Measurements from ENCODE around the gene TRAPPC3L.
"Not testable (repeated sequence)": the region's sequence is repeated elsewhere in the genome, so short reads cannot be mapped to it uniquely, and the experiment has no call there.

Gene TRAPPC3L

DNA sequence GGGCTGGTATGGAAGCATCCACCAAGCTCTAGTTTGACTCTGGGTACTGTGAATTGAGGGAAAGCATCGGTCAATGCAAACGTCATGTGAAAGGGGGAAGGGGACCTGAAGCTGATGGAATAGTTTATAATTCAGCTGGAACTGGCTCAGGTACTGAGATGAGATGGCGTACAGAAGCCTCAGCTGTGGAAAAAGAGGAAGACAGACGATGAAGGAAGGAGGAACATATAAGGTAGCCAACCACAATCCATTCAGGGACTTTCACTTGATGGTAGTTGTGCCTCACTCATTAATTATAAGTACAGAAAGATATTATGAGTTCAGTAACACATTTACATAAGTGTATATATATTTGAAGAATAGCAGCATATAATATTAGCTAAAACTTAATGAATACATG, 31.4 kb downstream of the TRAPPC3L start:
- no peak for DNase-seq (ENCODE audit: low spot score in 2 of 2)
- Mint-ChIP-seq H3K4me1 (peaks cover 10% of the 10 kb centered on the region), H3K27ac (no peak overlapping the region), H3K9me3 (peaks cover 3% of the 10 kb centered on the region), H3K4me3 (no peak overlapping the region), H3K27me3 (no peaks in the 10 kb centered on the region), H3K36me3 (no peaks in the 10 kb centered on the region)
- no peak for ATAC-seq (ENCODE audit: low read depth)

- Mint-ChIP-seq H3K4me3 (no peak overlapping the region), H3K9me3 (peaks cover 3% of the 10 kb centered on the region), H3K27ac (no peak overlapping the region), H3K27me3 (no peaks in the 10 kb centered on the region), H3K4me1 (peaks cover 10% of the 10 kb centered on the region), H3K36me3 (no peaks in the 10 kb centered on the region)
- DNase-seq (ENCODE audit: low spot score in 2 of 2) (no peak), ATAC-seq (ENCODE audit: low read depth) (no peak)
Measured at GRCh38 chr6:116513224-116513875, 32.1 kb downstream of the TRAPPC3L start.

GRCh38 chr6:116512734-116513133, 32.8 kb downstream of the TRAPPC3L start:
- DNase-seq (ENCODE audit: low spot score in 2 of 2), result no peak
- H3K4me3 Mint-ChIP-seq, result no peak overlapping the region
- H3K9me3 Mint-ChIP-seq, result peaks cover 6% of the 10 kb centered on the region
- peaks cover 10% of the 10 kb centered on the region for H3K4me1 Mint-ChIP-seq
- no peaks in the 10 kb centered on the region for H3K27me3 Mint-ChIP-seq
- H3K36me3 Mint-ChIP-seq, result no peaks in the 10 kb centered on the region
- no peak for ATAC-seq (ENCODE audit: low read depth)
- no peak overlapping the region for H3K27ac Mint-ChIP-seq

DNA sequence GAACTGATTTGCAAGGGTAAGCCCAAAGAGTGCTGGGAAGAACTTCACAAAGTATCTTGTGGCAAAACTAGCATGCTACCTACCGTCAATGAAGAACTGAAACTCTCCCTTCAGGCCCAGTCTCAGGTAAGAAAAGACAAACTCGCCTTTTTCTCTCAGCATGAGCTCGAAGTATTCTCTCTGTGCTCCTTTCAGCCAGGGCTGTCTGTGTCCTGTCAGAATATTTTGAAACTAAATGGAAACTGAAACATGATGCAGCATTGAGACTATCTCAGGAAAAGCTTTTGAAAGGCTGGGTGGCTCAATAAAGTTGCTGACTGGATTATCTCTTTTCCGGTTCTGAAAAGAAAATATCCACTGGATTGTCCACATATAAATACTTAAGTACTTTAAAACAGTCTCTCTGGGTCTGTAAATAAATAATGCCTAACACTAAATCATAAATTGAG, 33.3 kb downstream of the TRAPPC3L start:
- Mint-ChIP-seq H3K27me3 (no peaks in the 10 kb centered on the region), H3K36me3 (no peaks in the 10 kb centered on the region), H3K27ac (no peak overlapping the region), H3K4me1 (peaks cover 10% of the 10 kb centered on the region), H3K4me3 (no peak overlapping the region), H3K9me3 (peaks cover 6% of the 10 kb centered on the region)
- ATAC-seq (ENCODE audit: low read depth) (peak; percentile 49), DNase-seq (ENCODE audit: low spot score in 2 of 2) (no peak)

DNA sequence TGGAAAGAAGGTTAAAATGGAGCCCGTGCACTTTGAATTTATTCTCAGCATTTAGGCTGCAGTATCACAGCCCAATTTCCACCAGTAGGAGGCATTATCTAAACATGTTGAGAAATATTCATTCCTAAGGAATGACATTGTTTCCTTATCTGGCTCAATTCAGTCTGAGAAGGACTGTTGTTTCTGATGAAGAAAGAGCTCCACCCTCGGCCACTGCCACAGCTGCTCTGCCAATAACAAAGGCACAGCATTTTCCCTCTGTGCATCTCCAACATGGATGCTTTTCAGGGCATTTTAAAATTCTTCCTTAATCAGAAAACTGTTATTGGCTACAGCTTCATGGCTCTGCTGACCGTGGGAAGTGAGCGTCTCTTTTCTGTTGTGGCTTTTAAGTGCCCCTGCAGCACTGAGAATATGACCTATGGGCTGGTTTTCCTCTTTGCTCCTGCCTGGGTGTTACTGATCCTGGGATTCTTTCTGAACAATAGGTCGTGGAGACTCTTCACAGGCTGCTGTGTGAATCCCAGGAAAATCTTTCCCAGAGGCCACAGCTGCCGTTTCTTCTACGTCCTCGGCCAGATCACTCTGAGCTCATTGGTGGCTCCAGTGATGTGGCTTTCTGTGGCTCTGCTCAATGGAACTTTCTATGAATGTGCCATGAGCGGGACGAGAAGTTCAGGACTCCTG, 33.9 kb downstream of the TRAPPC3L start, which contains the start of gene CALHM5:
TSS of gene CALHM5 (plus strand) at position 216 of the 687 bp plus-strand sequence. CDS start at position 274, 58 bp downstream.
- Mint-ChIP-seq H3K36me3 (no peaks in the 10 kb centered on the region), H3K4me3 (no peak within 1 kb of the TSS), H3K27ac (no peak within 1 kb of the TSS), H3K9me3 (peaks cover 6% of the 10 kb centered on the region), H3K27me3 (no peaks in the 10 kb centered on the region), H3K4me1 (peaks cover 10% of the 10 kb centered on the region)
- ATAC-seq (ENCODE audit: low read depth) (no peak), DNase-seq (ENCODE audit: low spot score in 2 of 2) (no peak)

DNA sequence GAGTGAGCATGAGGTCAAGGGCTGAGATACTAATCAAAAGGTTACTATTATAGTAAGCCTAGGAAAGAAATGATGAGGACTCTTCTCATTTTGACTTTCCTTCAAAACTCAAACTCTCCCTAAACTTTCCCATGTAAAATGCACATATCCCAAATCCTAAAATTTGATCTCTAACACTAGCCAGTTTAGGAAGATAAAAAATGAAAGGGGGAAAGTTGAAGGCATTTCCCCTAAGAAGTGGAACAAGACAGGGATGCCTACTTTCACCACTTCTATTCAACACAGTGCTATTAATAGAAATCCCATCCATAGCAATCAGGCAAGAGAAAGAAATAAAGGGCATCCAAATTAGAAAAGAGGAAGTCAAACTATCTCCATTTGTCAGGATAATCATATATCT, 37.0 kb downstream of the TRAPPC3L start:
- no peak for ATAC-seq (ENCODE audit: low read depth)
- no peaks in the 10 kb centered on the region for H3K27me3 Mint-ChIP-seq

DNA sequence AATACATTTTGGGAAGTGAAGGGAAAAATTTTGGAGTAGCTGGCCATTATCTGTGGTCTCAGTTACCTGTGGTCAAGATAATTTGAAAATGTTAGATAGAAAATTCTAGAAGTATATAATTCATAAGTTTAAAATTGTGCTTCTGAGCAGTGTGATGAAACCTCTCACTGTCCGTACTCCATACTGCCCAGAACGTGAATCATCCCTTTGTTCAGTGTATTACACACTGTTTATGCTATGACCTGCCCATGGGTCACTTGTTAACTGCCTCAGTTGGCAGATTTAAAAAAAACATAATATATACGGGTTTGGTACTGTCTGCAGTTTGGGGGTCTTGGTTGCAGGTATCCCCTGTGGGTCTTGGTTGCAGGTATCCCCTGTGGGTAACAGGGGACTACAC, 38.2 kb downstream of the TRAPPC3L start:
- H3K9me3 Mint-ChIP-seq, result peaks cover 10% of the 10 kb centered on the region

More for the DNA sequence above, 37.0 kb downstream of the TRAPPC3L start:
- no peak for DNase-seq (ENCODE audit: low spot score in 2 of 2)
- Mint-ChIP-seq H3K36me3 (peaks cover 4% of the 10 kb centered on the region), H3K4me1 (peaks cover 16% of the 10 kb centered on the region), H3K27ac (no peak overlapping the region), H3K9me3 (peaks cover 9% of the 10 kb centered on the region), H3K4me3 (no peak overlapping the region)

GRCh38 chr6:116500969-116501433, 44.5 kb downstream of the TRAPPC3L start:
- peaks cover 7% of the 10 kb centered on the region for H3K36me3 Mint-ChIP-seq
- DNase-seq (ENCODE audit: low spot score in 2 of 2) (no peak), ATAC-seq (ENCODE audit: low read depth) (no peak)
- H3K27me3 Mint-ChIP-seq, result peaks cover 4% of the 10 kb centered on the region
- H3K27ac Mint-ChIP-seq, result no peak overlapping the region
- peaks cover 5% of the 10 kb centered on the region for H3K9me3 Mint-ChIP-seq
- H3K4me3 Mint-ChIP-seq, result no peak overlapping the region
- H3K4me1 Mint-ChIP-seq, result peaks cover 11% of the 10 kb centered on the region

More for the DNA sequence above, 38.2 kb downstream of the TRAPPC3L start:
- Mint-ChIP-seq H3K27me3 (no peaks in the 10 kb centered on the region), H3K36me3 (peaks cover 4% of the 10 kb centered on the region), H3K4me3 (no peak overlapping the region), H3K4me1 (peaks cover 16% of the 10 kb centered on the region), H3K27ac (no peak overlapping the region)
- ATAC-seq (ENCODE audit: low read depth) (no peak), DNase-seq (ENCODE audit: low spot score in 2 of 2) (no peak)

- Mint-ChIP-seq H3K9me3 (peaks cover 4% of the 10 kb centered on the region), H3K36me3 (peaks cover 7% of the 10 kb centered on the region), H3K27ac (no peak overlapping the region), H3K4me1 (peaks cover 2% of the 10 kb centered on the region), H3K4me3 (no peak overlapping the region), H3K27me3 (peaks cover 4% of the 10 kb centered on the region)
- no peak for ATAC-seq (ENCODE audit: low read depth)
- DNase-seq (ENCODE audit: low spot score in 2 of 2), result no peak
Measured at GRCh38 chr6:116497113-116497676, 48.3 kb downstream of the TRAPPC3L start.

GRCh38 chr6:116495161-116495560, 50.3 kb downstream of the TRAPPC3L start:
- not testable (repeated sequence) for H3K4me3 Mint-ChIP-seq; H3K27ac Mint-ChIP-seq; DNase-seq (ENCODE audit: low spot score in 2 of 2); H3K4me1 Mint-ChIP-seq; H3K9me3 Mint-ChIP-seq; H3K36me3 Mint-ChIP-seq; ATAC-seq (ENCODE audit: low read depth); H3K27me3 Mint-ChIP-seq

- Mint-ChIP-seq H3K9me3 (peaks cover 6% of the 10 kb centered on the region), H3K4me3 (no peak overlapping the region), H3K27ac (no peak overlapping the region), H3K4me1 (no peaks in the 10 kb centered on the region), H3K27me3 (no peaks in the 10 kb centered on the region), H3K36me3 (peaks cover 5% of the 10 kb centered on the region)
- ATAC-seq (ENCODE audit: low read depth) (no peak), DNase-seq (ENCODE audit: low spot score in 2 of 2) (no peak)
Measured at GRCh38 chr6:116492331-116493067, 53.0 kb downstream of the TRAPPC3L start.

GRCh38 chr6:116491610-116492330, 53.7 kb downstream of the TRAPPC3L start:
- Mint-ChIP-seq H3K27ac (no peak overlapping the region), H3K4me1 (no peaks in the 10 kb centered on the region), H3K27me3 (no peaks in the 10 kb centered on the region), H3K9me3 (peaks cover 6% of the 10 kb centered on the region), H3K36me3 (peaks cover 5% of the 10 kb centered on the region), H3K4me3 (no peak overlapping the region)
- no peak for ATAC-seq (ENCODE audit: low read depth)
- no peak for DNase-seq (ENCODE audit: low spot score in 2 of 2)

DNA sequence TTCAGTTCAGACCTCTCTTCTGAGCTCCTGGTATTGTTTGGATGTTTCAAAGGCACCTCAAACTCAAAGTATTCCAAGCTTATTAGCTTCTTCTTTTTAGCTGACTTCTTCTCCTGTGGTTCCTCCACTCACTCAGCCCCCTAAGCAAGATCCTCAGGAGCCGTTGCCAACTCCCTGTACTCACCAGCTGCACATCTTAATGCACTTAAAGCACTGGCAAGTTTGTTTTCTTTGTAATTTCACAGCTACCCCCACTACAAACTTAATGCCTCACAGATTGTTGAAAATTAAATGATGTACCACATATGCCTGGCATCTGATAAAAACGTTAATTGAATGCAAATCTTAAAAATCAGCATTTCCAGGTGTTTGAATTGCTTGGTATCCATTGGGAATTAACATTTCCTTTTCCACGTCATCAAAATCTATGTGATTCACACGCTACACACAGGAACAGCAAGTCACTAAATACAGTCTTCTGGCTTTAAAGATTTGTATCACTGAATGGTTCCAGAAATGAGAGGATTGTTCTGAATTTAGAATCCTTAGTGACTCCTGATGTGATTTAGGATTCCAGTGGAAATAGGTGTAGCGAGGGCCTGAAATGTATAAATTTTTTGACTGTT, 59.8 kb downstream of the TRAPPC3L start:
- Mint-ChIP-seq H3K27ac (no peak overlapping the region), H3K36me3 (peaks cover 2% of the 10 kb centered on the region), H3K4me1 (peaks cover 3% of the 10 kb centered on the region), H3K9me3 (peaks cover 5% of the 10 kb centered on the region), H3K27me3 (no peaks in the 10 kb centered on the region), H3K4me3 (no peak overlapping the region)
- DNase-seq (ENCODE audit: low spot score in 2 of 2) (no peak), ATAC-seq (ENCODE audit: low read depth) (no peak)

Measured in memory B cell (primary cell).